T-helper 22 cell (primary cell): ENCODE data around the gene KIAA1217.
"Not testable (repeated sequence)": the region's sequence is repeated elsewhere in the genome, so short reads cannot be mapped to it uniquely, and the experiment has no call there.

ENCODE experiments used
- DNase-seq: peaks from one replicate; pipeline ENCODE4 v3.0.0-alpha.2; 2020; ENCODE audit warnings: low read depth

Gene KIAA1217

GRCh38 chr10:24442234-24442633 lies 233.3 kb downstream of the KIAA1217 start:
- no peak for DNase-seq

DNA sequence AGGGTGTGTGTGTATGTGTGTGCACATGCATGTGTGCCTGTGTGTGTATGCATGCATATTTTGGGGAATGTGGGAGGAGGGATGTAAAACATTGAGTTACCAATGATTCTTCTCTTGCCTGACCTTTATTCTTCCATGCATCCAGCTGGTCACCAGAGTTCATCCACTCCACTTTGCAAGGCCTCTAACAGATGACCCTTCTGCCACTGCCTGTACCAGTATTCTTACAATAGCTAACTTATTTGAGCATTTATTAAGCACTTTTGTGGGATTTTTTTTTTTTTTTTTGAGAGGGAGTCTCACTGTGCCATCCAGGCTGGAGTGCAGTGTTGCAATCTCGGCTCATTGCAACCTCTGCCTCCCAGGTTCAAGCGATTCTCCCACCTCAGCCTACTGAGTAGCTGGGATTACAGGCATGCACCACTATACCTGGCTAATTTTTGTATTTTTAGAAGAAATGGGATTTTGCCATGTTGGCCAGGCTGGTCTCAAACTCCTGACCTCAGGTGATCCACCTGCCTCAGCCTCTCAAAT lies 233.8 kb downstream of the KIAA1217 start:
- not testable (repeated sequence) for DNase-seq

- DNase-seq: no peak
Measured at GRCh38 chr10:24444337-24444736, 235.4 kb downstream of the KIAA1217 start.

GRCh38 chr10:24445958-24446357 lies 237.0 kb downstream of the KIAA1217 start:
- DNase-seq: not testable (repeated sequence)

DNA sequence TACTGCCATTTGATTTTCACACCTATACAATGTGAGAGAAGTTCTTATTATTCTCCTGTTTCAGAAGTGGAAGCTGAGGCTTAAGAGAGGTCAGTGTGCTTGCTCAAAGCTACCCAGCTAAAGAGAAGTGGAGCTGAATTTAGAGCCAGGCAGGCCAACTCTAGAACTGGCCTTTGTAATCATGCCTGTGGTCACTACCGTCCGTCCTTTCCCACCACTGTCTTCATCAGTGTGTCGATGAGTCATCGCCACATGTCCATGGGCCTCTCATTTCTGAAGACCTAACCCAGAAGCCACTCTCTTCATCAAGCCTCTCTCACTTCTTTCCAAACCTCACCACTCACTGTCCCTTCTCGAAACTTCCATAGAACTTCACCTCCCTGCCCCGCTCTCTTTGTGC lies 237.8 kb downstream of the KIAA1217 start:
- no peak for DNase-seq

DNA sequence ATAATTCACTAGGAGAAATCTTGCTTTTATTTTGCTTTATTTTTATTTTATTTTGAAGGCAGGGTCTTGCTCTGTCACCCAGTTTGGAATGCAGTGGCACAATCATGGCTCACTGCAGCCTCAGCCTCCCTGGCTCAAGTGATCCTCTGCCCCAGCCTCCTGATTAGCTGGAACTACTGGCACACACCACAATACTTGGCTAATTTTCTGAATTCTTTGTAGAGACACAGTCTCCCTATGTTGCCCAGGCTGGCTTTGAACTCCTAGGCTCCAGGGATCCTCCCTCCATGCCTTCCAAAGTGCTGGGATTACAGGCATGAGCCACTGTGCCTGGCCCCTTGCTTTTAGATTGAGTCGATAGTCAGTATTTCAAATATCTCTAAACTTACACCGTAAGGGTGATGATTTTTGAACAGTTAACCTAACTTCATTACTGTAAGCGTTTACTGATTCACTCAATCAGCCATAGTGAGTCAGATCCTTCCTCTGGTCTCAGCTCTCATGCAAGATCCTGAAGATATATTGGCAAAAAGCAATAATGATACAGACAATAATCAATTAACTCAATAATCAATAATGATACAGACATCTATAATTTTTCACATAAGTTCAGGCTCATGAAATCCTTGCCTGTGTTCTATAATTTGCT lies 239.5 kb downstream of the KIAA1217 start:
- DNase-seq: no peak

- DNase-seq: no peak
Measured at GRCh38 chr10:24449321-24449740, 240.4 kb downstream of the KIAA1217 start.

GRCh38 chr10:24449769-24450310 lies 240.9 kb downstream of the KIAA1217 start:
- no peak for DNase-seq

- DNase-seq: no peak
Measured at GRCh38 chr10:24451325-24451820, 242.4 kb downstream of the KIAA1217 start.

- no peak for DNase-seq
Measured at GRCh38 chr10:24452030-24452429, 243.1 kb downstream of the KIAA1217 start.

- DNase-seq: no peak
Measured at GRCh38 chr10:24453404-24453830, 244.5 kb downstream of the KIAA1217 start.

DNA sequence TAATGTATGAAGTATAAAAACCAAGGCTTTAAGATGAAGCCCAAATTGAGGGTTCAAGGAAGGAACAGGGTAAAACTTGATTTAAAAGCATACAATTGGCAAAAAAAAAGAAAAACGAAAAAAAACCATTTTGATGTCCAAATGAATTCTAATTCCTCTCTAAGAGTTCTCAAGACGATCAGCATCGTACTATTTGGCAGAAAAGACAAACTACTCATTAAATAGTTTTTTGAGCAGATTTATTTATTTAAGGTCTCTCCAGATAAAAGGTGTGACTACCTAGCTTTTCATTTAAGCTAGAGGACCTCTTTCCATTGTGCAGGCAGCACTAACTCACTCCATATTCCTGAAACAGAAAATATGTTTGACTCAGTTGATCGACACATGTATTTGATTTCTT lies 245.0 kb downstream of the KIAA1217 start:
- no peak for DNase-seq

DNA sequence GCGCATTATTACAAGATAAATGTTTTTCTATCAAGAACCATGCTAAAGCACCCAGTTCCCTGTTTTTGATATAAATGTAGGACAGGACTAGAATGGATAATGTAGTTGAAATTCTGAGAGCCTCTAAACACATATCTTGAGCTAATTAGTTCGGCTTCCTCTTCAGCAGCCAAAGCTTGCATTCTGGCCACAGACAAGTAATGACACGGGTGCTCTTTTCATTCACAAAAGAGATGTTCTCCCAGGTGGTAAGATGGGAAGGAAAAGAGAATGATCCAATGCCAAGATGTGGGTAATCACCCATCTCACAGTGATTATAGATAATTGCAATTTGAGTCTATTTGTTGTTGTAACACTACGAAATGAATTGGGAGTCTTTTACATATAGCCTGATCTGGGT lies 246.5 kb downstream of the KIAA1217 start:
- DNase-seq: no peak

- DNase-seq: no peak
Measured at GRCh38 chr10:24456322-24456721, 247.4 kb downstream of the KIAA1217 start.

- no peak for DNase-seq
Measured at GRCh38 chr10:24457661-24458318, 248.9 kb downstream of the KIAA1217 start.

GRCh38 chr10:24459836-24460235 lies 250.9 kb downstream of the KIAA1217 start:
- no peak for DNase-seq

DNA sequence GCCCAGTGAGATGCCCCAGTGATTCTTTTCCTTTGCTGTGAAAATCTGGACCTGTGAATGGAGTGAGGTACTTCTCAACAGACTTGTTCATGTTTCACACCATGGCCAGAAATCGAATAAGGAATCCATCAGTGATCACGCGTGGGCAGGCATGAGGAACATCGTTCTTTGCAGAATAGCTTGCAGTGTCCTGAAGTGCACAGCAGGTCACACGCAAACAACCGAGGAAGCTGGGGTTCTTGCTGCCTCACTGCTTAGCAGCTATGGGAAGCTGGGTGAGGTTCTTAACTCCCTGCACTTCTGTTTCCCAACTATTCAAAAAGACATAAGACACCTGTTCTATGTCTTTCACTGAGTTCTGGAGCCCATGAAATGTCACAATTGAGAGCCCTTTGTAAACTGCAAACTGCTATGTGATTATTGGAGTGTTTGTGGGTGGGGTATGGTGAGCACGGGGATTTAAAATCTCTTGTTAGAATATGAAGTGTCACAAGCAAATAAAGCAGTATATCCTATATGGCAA lies 253.4 kb downstream of the KIAA1217 start:
- DNase-seq: no peak

DNA sequence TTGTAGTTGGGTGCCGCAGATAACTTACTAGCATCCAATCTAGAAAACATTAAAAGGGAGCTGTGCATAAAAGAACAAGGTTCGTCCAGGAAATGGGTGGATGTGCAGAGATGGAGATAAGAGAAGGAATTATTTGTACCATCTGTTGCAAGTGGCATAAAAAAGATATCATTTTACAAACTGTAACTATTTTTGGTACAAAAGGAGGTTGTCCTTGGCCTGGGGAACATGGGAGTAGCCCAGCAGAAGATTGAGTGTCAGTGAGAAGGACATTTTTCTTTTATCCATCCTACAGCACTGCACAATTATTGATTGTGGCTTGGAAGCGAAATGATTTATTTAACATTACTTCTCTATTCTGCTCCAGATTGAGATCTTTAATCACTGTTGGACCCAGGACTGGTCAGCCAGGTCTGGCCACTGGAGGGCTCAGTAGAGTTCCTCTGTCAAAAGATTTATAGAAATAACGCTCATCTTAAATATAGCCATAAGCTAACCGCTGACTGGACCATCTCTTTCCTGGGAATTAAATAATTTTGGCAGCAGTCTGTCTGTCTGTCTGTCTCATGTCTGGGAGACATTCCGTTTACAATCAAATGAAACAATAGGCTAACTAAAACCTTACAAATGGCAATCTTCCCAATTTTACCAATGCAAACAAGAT lies 254.1 kb downstream of the KIAA1217 start:
- no peak for DNase-seq

GRCh38 chr10:24463611-24464426 lies 254.9 kb downstream of the KIAA1217 start:
- no peak for DNase-seq

- DNase-seq: no peak
Measured at GRCh38 chr10:24465124-24465874, 256.4 kb downstream of the KIAA1217 start.
